ENCODE measurements around the gene STEAP2.
"Not testable (repeated sequence)": the region's sequence is repeated elsewhere in the genome, so short reads cannot be mapped to it uniquely, and the experiment has no call there.

Gene STEAP2
- total RNA-seq, result 0 reads per million in 3 experiments

DNA sequence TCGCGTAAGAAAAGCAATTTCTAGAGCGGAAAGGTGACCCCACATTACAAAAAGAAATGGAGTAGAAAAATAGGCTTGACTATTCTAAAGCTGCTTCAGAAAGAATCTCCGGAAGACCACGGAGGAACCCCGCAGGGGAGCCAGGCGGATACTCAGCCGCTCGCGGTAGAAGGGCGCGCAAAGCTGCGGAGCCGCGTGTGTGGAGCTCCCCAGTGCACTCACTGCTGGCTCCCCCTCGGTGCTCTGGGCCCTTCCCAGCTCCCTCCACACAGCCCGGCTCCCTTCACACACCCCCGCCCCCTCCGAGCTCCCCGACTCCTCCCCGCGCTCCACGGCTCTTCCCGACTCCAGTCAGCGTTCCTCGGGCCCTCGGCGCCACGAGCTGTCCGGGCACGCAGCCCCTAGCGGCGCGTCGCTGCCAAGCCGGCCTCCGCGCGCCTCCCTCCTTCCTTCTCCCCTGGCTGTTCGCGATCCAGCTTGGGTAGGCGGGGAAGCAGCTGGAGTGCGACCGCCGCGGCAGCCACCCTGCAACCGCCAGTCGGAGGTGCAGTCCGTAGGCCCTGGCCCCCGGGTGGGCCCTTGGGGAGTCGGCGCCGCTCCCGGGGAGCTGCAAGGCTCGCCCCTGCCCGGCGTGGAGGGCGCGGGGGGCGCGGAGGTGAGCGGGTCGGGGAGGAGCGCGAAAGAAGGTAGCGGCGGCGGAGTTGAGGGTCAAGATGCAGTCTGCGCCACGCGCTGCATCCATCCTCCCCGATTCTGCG lies at the start of gene STEAP2:
Gene STEAP2, plus strand, starts transcription at position 350 of the 758 bp plus-strand sequence. CDS start 13,343 bp downstream, outside the sequence.
- no peak for DNase-seq

DNA sequence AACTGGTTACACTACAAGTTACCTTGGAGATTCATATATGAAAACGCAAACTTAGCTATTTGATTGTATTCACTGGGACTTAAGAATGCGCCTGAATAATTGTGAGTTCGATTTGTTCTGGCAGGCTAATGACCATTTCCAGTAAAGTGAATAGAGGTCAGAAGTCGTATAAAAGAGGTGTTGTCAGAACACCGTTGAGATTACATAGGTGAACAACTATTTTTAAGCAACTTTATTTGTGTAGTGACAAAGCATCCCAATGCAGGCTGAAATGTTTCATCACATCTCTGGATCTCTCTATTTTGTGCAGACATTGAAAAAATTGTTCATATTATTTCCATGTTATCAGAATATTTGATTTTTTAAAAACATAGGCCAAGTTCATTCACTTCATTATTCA lies 48.0 kb upstream of the STEAP2 start:
- no peak for DNase-seq

DNA sequence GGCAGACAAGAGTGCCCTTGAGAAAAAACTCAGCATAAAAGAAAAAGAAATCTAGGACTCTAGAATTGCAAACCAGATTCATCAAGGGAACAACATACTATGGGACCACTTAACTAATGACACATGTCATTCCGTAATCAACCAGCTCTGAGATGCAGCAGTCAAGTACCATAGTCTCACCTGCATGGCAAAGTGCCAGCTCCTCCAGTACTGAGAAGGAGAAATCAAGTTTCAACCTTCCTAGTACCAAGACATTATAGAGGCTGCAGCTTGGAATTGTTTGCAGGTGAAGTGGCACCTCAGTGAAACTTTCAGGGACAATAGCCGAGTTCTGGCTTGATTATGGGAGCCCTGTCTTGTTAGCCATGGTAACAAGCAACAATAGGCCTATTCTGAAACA lies 45.8 kb upstream of the STEAP2 start:
- DNase-seq, result no peak

- no peak for DNase-seq
Measured at GRCh38 chr7:90166153-90166552, 45.4 kb upstream of the STEAP2 start.

DNA sequence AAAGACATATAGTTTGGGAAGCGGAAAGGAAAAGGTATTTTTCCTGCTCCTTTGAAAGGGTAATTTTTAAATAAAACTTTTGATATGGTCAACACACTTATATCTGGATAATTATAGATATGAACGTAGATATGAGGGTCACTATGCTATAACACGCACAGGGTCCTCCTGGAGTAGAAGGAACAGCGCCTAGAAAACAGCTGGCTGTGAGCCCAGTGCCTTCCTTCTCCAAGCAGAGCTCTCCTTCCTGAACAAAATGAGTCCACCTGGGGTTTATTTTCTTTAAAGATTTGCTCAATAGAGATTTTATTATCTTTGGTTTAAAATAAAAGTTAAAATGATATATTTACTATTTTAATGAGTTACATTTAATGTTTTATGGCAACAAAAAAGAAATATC lies 44.2 kb upstream of the STEAP2 start:
- DNase-seq, result no peak

DNA sequence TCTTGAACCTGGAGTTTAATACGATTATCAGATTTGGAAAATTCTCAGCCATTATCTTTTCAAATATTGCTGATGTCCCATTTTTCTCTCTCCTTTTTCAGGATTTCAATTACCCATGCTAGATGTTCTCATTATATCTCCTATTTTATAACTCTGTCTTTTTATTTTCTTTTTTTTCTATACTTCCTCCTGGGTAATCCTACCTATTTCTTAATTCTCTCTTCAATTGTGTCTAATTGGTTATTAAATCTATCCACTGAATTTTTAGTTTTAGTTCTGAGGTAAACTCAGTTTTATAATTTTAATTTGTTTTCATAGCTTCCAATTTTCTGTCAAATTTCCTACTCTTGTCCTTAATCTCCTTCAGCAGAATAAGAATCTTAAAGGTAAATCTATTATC lies 41.6 kb upstream of the STEAP2 start:
- no peak for DNase-seq

DNA sequence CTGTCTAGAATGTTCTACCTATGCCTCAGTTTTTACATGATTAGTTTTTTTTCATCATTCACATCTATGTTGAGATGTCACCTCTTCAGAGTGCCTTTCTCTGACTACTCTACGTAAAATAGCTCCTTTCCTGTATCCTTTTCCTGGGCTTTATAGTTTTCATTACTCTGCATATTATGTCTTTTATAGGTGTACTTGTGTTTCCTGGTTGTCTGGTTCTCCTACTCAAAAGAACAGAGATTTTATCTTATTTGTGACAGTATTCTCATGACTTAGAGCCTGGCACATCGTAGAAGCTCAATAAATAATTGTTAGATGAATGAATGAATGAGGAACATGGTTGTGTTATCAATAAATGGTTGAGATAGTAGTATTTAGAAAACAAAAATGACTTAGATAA lies 39.4 kb upstream of the STEAP2 start:
- DNase-seq, result no peak

DNA sequence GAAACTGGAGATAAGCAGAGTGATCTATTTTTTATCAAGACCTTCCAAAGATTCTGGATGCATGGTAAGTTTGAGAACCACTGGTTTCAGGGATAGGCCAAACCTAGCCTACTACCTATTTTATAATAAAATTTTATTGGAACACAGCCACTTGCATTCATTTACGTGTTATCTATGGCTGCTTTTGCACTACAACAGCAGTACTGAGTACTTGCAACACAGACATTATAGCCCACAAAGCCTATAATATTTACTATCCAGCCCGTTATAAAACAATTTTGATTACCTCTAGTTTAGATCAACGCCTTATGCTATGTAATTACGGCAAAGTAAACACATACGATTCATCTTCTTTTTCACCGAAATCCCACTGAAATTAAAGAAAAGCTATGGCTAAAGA lies 38.9 kb upstream of the STEAP2 start:
- DNase-seq, result no peak

GRCh38 chr7:90173127-90173844 lies 38.3 kb upstream of the STEAP2 start:
- no peak for DNase-seq

GRCh38 chr7:90175667-90176066 lies 35.9 kb upstream of the STEAP2 start:
- no peak for DNase-seq

DNA sequence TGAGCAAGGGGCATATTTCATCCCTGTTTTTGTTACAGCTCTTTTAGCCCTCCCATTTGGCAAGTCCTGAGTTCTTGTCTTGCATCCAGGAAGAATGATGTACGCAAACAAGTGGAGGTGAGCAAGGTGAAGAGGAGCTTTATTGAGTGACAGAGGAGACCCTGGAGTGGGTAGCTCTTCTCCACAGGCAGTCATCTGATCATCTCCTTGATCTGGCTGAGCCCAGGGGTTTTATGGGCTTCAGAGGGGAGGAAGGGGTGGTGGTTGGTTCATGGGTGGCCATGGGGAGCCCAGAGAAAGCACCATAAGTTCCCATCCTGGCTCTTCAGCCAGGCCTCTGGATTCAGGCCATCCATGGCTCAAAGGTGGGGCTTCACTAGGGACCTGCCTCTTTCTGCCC lies 35.3 kb upstream of the STEAP2 start:
- DNase-seq, result no peak

GRCh38 chr7:90178166-90178565 lies 33.4 kb upstream of the STEAP2 start:
- no peak for DNase-seq

DNA sequence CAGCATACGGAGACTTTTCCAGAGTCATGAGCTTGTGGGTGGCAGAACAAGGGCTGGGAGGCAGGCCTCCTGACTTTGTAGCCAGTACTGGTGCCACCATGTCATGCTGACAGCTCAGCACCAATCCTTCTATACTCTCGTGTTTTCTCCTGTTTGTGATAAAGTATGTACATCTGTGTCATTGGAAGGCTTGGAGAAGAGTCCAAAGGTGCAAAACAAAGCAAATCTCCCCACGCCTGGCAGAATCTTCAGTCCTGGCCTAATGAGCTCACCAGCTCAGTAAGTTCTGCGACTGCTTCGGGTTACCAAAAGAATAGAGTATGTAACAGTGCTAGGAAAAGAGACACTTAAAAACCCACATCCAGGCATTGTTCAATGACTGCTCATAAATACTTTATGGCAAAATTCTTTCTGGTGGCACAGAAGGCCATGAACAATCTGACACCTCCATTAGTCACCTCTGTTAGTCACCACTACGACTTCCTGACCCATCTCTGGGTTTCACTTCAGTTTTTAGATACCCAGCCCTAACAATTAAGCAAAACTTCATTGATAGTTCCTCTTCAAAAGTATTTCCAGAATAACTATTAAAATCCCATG lies 32.8 kb upstream of the STEAP2 start:
- no peak for DNase-seq

- no peak for DNase-seq
Measured at GRCh38 chr7:90180011-90180585, 31.4 kb upstream of the STEAP2 start.

DNA sequence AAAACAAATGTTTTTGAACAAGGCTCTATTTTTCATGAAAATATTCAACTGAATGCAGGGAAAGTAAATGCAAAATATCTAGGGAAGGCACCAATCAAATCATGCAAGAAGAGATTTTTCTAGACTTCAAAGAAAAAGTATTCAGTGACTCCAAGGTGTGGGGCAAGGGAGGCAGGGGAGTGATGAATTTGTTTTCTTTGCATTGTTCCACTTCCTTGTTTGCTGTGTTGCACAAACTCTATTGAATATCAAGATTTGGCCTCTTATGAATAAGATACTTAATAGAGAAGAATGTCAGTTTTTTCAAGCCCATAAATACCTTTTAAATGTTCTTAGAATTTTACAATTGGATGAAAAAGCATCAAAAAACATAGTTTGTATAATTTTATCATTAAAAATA lies 30.9 kb upstream of the STEAP2 start:
- no peak for DNase-seq

GRCh38 chr7:90181485-90181884 lies 30.1 kb upstream of the STEAP2 start:
- DNase-seq, result no peak

- DNase-seq, result not testable (repeated sequence)
Measured at GRCh38 chr7:90186290-90186689, 25.2 kb upstream of the STEAP2 start.

- no peak for DNase-seq
Measured at GRCh38 chr7:90187507-90188050, 24.0 kb upstream of the STEAP2 start.

DNA sequence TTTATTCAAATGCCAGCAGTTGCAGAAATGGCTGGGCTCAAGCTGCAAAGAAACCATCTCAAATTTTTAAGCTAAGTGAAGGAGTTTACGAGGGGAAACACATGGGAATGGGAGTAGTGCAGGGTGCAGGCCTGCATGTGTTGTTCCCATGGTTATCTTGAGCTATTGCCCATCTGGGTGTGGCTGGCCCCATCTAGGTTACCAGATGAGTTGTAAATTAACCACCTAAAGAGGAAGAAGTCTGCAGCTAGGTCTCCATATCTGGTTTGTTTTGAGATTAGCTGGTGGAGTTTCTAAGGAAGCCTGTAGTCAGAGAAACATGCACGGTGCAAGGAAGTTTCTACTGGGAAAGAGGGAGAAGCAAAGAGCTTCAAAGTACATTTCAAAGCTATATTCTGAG lies 23.3 kb upstream of the STEAP2 start:
- DNase-seq, result no peak

- DNase-seq, result no peak
Measured at GRCh38 chr7:90190995-90191394, 20.5 kb upstream of the STEAP2 start.

GRCh38 chr7:90191648-90192047 lies 19.9 kb upstream of the STEAP2 start:
- DNase-seq, result no peak

GRCh38 chr7:90192876-90193750 lies 18.4 kb upstream of the STEAP2 start:
- DNase-seq, result no peak
